HuH-7.5 (cell line): ENCODE data around the gene GSTM1.

Source experiments
- DNase-seq: peaks from one replicate; pipeline ENCODE4 v3.0.0; 2011; ENCODE audit warnings: low spot score

GSTM1 gene

GRCh38 chr1:109687641-109688499, at the start of gene GSTM1:
Gene GSTM1, plus strand, starts transcription at chr1:109687817. Its CDS starts 57 bp downstream, at chr1:109687874.
- DNase-seq = peak; percentile 58

GRCh38 chr1:109639063-109639840, 48.4 kb upstream of the GSTM1 start:
- DNase-seq = no peak

- DNase-seq = no peak
Observed at GRCh38 chr1:109639841-109640184, 47.8 kb upstream of the GSTM1 start.

GRCh38 chr1:109640285-109640865, 47.2 kb upstream of the GSTM1 start:
- peak; percentile 57 for DNase-seq

GRCh38 chr1:109641078-109641740, 46.4 kb upstream of the GSTM1 start:
- no peak for DNase-seq

GRCh38 chr1:109641861-109642260, 45.8 kb upstream of the GSTM1 start:
- DNase-seq = no peak

- no peak for DNase-seq
Observed at GRCh38 chr1:109642626-109643025, 45.0 kb upstream of the GSTM1 start.

GRCh38 chr1:109643385-109644230, 44.0 kb upstream of the GSTM1 start:
- peak; percentile 76 for DNase-seq

GRCh38 chr1:109644670-109645069, 42.9 kb upstream of the GSTM1 start:
- no peak for DNase-seq

GRCh38 chr1:109649491-109649914, 38.1 kb upstream of the GSTM1 start:
- DNase-seq = no peak

- DNase-seq = no peak
Observed at GRCh38 chr1:109650609-109651008, 37.0 kb upstream of the GSTM1 start.

- DNase-seq = no peak
Observed at GRCh38 chr1:109652402-109652801, 35.2 kb upstream of the GSTM1 start.

GRCh38 chr1:109653306-109653705, 34.3 kb upstream of the GSTM1 start:
- no peak for DNase-seq

GRCh38 chr1:109654519-109654918, 33.1 kb upstream of the GSTM1 start:
- no peak for DNase-seq

GRCh38 chr1:109655615-109656519, 31.8 kb upstream of the GSTM1 start, which contains the start of gene GSTM4:
Gene GSTM4, plus strand, starts transcription at chr1:109656099. Its CDS starts 291 bp downstream, at chr1:109656390.
- DNase-seq = peak; percentile 80

- no peak for DNase-seq
Observed at GRCh38 chr1:109657395-109657794, 30.2 kb upstream of the GSTM1 start.

GRCh38 chr1:109657970-109658369, 29.6 kb upstream of the GSTM1 start:
- no peak for DNase-seq

GRCh38 chr1:109658533-109659042, 29.0 kb upstream of the GSTM1 start:
- DNase-seq = no peak

- DNase-seq = no peak
Observed at GRCh38 chr1:109659145-109659544, 28.5 kb upstream of the GSTM1 start.
